Measurements from ENCODE around the gene HRH4.
A peak's percentile ranks its signal among the peaks of the same experiment; 100 is the strongest.

HRH4 gene

DNA sequence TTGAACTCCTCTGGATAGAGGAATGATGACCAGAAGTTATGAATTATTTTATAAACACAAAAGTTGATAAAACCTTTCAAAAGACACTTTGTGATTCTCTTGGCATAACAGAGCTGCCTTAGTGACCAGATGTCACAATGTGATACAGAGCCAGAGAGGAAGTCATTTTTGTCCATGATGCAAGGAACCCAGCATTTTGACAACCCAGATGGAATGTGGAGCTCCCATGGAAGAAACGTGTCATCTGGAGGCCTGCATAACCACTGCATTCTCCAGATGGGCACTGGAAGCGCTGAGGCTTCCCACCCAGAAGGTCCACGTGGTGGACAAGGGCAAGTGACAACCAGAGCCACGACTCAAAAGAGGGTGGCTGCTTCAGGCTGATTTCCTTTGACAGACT lies 30.1 kb downstream of the HRH4 start:
- no peaks in the 10 kb centered on the region for H3K9me3 ChIP-seq (ENCODE audit: control insufficient read depth, low read length)
- H3K27me3 ChIP-seq (replicated peaks; ENCODE audit: control insufficient read depth, insufficient read depth, low read length), result no peaks in the 10 kb centered on the region
- no peaks in the 10 kb centered on the region for H3K36me3 ChIP-seq (ENCODE audit: control insufficient read depth, insufficient read depth, low read length, severe bottlenecking)
- DNase-seq (ENCODE audit: low read depth), result peak; percentile 38
- no peak overlapping the region for H3K4me3 ChIP-seq (ENCODE audit: low read length)
- peaks cover 8% of the 10 kb centered on the region for H3K4me1 ChIP-seq (ENCODE audit: control insufficient read depth, insufficient read depth, low read length)
- H3K9ac ChIP-seq (ENCODE audit: low read length), result no peak overlapping the region

- Histone ChIP-seq H3K9me3 (ENCODE audit: control insufficient read depth, low read length) (no peaks in the 10 kb centered on the region), H3K27me3 (replicated peaks; ENCODE audit: control insufficient read depth, insufficient read depth, low read length) (no peaks in the 10 kb centered on the region), H3K4me1 (ENCODE audit: control insufficient read depth, insufficient read depth, low read length) (peaks cover 7% of the 10 kb centered on the region), H3K4me3 (ENCODE audit: low read length) (no peak overlapping the region), H3K36me3 (ENCODE audit: control insufficient read depth, insufficient read depth, low read length, severe bottlenecking) (no peaks in the 10 kb centered on the region), H3K9ac (ENCODE audit: low read length) (no peak overlapping the region)
- no peak for DNase-seq (ENCODE audit: low read depth)
Observed at GRCh38 chr18:24491927-24492834, 31.7 kb downstream of the HRH4 start.

DNA sequence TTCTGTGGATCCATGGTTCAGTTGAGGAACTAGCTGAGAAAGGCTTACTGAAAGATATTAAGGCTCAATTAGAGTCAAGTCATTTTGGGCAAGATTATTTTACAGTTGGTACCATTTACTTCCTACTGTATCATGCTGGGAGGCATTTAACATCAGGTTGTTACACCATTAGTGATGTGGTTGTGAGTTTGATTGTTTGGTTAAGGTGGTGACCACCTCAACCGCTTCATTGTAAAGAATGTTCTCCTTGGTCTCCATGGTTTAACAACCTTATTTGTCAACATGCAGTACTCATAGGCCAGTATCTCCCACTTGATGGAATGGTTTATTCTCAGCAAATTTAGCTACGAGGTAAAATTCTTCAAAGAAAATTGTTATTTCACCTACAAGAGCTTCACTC lies 34.1 kb downstream of the HRH4 start:
- H3K27me3 ChIP-seq (replicated peaks; ENCODE audit: control insufficient read depth, insufficient read depth, low read length), result no peaks in the 10 kb centered on the region
- DNase-seq (ENCODE audit: low read depth), result no peak
- no peaks in the 10 kb centered on the region for H3K9me3 ChIP-seq (ENCODE audit: control insufficient read depth, low read length)
- H3K9ac ChIP-seq (ENCODE audit: low read length), result no peak overlapping the region
- no peaks in the 10 kb centered on the region for H3K36me3 ChIP-seq (ENCODE audit: control insufficient read depth, insufficient read depth, low read length, severe bottlenecking)
- peaks cover 8% of the 10 kb centered on the region for H3K4me1 ChIP-seq (ENCODE audit: control insufficient read depth, insufficient read depth, low read length)
- H3K4me3 ChIP-seq (ENCODE audit: low read length), result no peak overlapping the region

DNA sequence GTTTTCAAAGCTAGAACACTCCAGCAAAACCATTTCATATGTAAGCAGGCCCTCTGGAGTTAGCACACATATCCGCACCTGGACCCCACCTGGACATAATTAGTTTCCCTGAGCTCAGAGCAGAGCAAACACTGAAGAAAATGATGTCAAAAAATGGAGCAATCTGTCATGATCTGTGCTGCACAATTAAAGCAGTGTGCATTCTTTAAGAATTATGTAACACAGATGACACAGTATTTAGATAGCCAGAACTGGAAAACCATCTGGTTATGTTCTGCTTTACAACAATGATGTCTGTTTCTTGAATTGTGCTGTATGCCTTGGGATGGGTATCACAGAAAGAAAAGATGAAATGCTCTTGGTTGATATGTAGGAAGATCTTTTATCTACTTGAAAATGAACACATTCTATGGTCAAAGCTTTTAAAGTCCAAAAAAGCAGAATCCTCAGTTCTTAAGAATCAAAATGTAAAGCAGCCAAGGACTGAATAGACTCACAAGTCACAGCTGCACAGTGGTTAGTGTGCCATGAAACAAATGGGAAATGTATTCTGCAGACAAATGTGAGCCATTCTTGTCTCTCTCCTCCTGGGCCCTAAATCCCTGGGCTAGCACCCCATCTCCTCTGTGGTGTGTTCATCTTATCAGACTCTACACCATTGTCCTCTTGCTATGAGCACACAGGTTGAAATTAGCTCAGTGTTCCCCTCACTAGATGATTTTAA lies 36.8 kb downstream of the HRH4 start:
- Histone ChIP-seq H3K9me3 (ENCODE audit: control insufficient read depth, low read length) (no peaks in the 10 kb centered on the region), H3K4me1 (ENCODE audit: control insufficient read depth, insufficient read depth, low read length) (peaks cover 6% of the 10 kb centered on the region), H3K36me3 (ENCODE audit: control insufficient read depth, insufficient read depth, low read length, severe bottlenecking) (no peaks in the 10 kb centered on the region), H3K27me3 (replicated peaks; ENCODE audit: control insufficient read depth, insufficient read depth, low read length) (no peaks in the 10 kb centered on the region), H3K4me3 (ENCODE audit: low read length) (no peak overlapping the region), H3K9ac (ENCODE audit: low read length) (no peak overlapping the region)
- DNase-seq (ENCODE audit: low read depth), result peak; percentile 44

- no peak overlapping the region for H3K4me3 ChIP-seq (ENCODE audit: low read length)
- H3K4me1 ChIP-seq (ENCODE audit: control insufficient read depth, insufficient read depth, low read length), result peaks cover 6% of the 10 kb centered on the region
- no peaks in the 10 kb centered on the region for H3K27me3 ChIP-seq (replicated peaks; ENCODE audit: control insufficient read depth, insufficient read depth, low read length)
- H3K36me3 ChIP-seq (ENCODE audit: control insufficient read depth, insufficient read depth, low read length, severe bottlenecking), result no peaks in the 10 kb centered on the region
- DNase-seq (ENCODE audit: low read depth), result peak; percentile 32
- H3K9me3 ChIP-seq (ENCODE audit: control insufficient read depth, low read length), result no peaks in the 10 kb centered on the region
- H3K9ac ChIP-seq (ENCODE audit: low read length), result no peak overlapping the region
Observed at GRCh38 chr18:24499814-24500213, 39.4 kb downstream of the HRH4 start.

GRCh38 chr18:24500217-24500616 lies 39.8 kb downstream of the HRH4 start:
- Histone ChIP-seq H3K36me3 (ENCODE audit: control insufficient read depth, insufficient read depth, low read length, severe bottlenecking) (no peaks in the 10 kb centered on the region), H3K4me1 (ENCODE audit: control insufficient read depth, insufficient read depth, low read length) (peaks cover 6% of the 10 kb centered on the region), H3K27me3 (replicated peaks; ENCODE audit: control insufficient read depth, insufficient read depth, low read length) (no peaks in the 10 kb centered on the region), H3K9ac (ENCODE audit: low read length) (no peak overlapping the region), H3K9me3 (ENCODE audit: control insufficient read depth, low read length) (no peaks in the 10 kb centered on the region), H3K4me3 (ENCODE audit: low read length) (no peak overlapping the region)
- no peak for DNase-seq (ENCODE audit: low read depth)

GRCh38 chr18:24500766-24501165 lies 40.3 kb downstream of the HRH4 start:
- no peak for DNase-seq (ENCODE audit: low read depth)
- H3K36me3 ChIP-seq (ENCODE audit: control insufficient read depth, insufficient read depth, low read length, severe bottlenecking), result no peaks in the 10 kb centered on the region
- H3K9ac ChIP-seq (ENCODE audit: low read length), result no peak overlapping the region
- H3K4me1 ChIP-seq (ENCODE audit: control insufficient read depth, insufficient read depth, low read length), result peaks cover 6% of the 10 kb centered on the region
- H3K27me3 ChIP-seq (replicated peaks; ENCODE audit: control insufficient read depth, insufficient read depth, low read length), result no peaks in the 10 kb centered on the region
- H3K4me3 ChIP-seq (ENCODE audit: low read length), result no peak overlapping the region
- H3K9me3 ChIP-seq (ENCODE audit: control insufficient read depth, low read length), result no peaks in the 10 kb centered on the region

- H3K4me3 ChIP-seq (ENCODE audit: low read length), result no peak overlapping the region
- no peaks in the 10 kb centered on the region for H3K27me3 ChIP-seq (replicated peaks; ENCODE audit: control insufficient read depth, insufficient read depth, low read length)
- H3K36me3 ChIP-seq (ENCODE audit: control insufficient read depth, insufficient read depth, low read length, severe bottlenecking), result no peaks in the 10 kb centered on the region
- H3K9ac ChIP-seq (ENCODE audit: low read length), result no peak overlapping the region
- no peaks in the 10 kb centered on the region for H3K9me3 ChIP-seq (ENCODE audit: control insufficient read depth, low read length)
- H3K4me1 ChIP-seq (ENCODE audit: control insufficient read depth, insufficient read depth, low read length), result peaks cover 6% of the 10 kb centered on the region
- no peak for DNase-seq (ENCODE audit: low read depth)
Observed at GRCh38 chr18:24502667-24503523, 42.5 kb downstream of the HRH4 start.

GRCh38 chr18:24504401-24504800 lies 44.0 kb downstream of the HRH4 start:
- H3K36me3 ChIP-seq (ENCODE audit: control insufficient read depth, insufficient read depth, low read length, severe bottlenecking), result no peaks in the 10 kb centered on the region
- no peak overlapping the region for H3K9ac ChIP-seq (ENCODE audit: low read length)
- H3K9me3 ChIP-seq (ENCODE audit: control insufficient read depth, low read length), result no peaks in the 10 kb centered on the region
- no peak overlapping the region for H3K4me3 ChIP-seq (ENCODE audit: low read length)
- peaks cover 6% of the 10 kb centered on the region for H3K4me1 ChIP-seq (ENCODE audit: control insufficient read depth, insufficient read depth, low read length)
- DNase-seq (ENCODE audit: low read depth), result no peak
- no peaks in the 10 kb centered on the region for H3K27me3 ChIP-seq (replicated peaks; ENCODE audit: control insufficient read depth, insufficient read depth, low read length)

DNA sequence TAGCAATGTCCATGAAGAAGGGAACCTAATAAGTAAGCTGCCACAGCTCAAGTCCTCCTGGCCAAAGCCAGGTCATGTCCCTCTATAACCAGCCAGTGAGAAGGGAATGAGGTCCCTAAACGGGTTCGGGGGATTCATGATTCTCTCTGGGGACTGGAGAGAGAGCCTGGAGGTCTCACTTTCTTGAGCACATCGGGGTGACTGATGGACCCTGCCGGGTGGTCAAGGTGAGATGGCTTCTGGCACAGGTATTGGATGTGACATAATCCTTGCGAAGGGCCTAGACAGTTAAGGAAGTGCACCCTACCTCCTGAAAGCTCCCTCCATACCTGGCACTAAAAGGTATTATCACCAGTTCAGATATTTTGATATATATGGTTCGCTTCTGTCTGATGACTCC lies 45.7 kb downstream of the HRH4 start:
- no peak for DNase-seq (ENCODE audit: low read depth)

GRCh38 chr18:24509435-24509834 lies 49.0 kb downstream of the HRH4 start:
- Histone ChIP-seq H3K9ac (ENCODE audit: low read length) (no peak overlapping the region), H3K4me1 (ENCODE audit: control insufficient read depth, insufficient read depth, low read length) (no peaks in the 10 kb centered on the region), H3K9me3 (ENCODE audit: control insufficient read depth, low read length) (no peaks in the 10 kb centered on the region), H3K4me3 (ENCODE audit: low read length) (no peak overlapping the region), H3K36me3 (ENCODE audit: control insufficient read depth, insufficient read depth, low read length, severe bottlenecking) (no peaks in the 10 kb centered on the region), H3K27me3 (replicated peaks; ENCODE audit: control insufficient read depth, insufficient read depth, low read length) (no peaks in the 10 kb centered on the region)
- no peak for DNase-seq (ENCODE audit: low read depth)

More for the DNA sequence above, 45.7 kb downstream of the HRH4 start:
- Histone ChIP-seq H3K9ac (ENCODE audit: low read length) (no peak overlapping the region), H3K4me3 (ENCODE audit: low read length) (no peak overlapping the region), H3K36me3 (ENCODE audit: control insufficient read depth, insufficient read depth, low read length, severe bottlenecking) (no peaks in the 10 kb centered on the region), H3K9me3 (ENCODE audit: control insufficient read depth, low read length) (no peaks in the 10 kb centered on the region), H3K4me1 (ENCODE audit: control insufficient read depth, insufficient read depth, low read length) (no peaks in the 10 kb centered on the region), H3K27me3 (replicated peaks; ENCODE audit: control insufficient read depth, insufficient read depth, low read length) (no peaks in the 10 kb centered on the region)

Measured in adipocyte (in vitro differentiated cells).